SH-SY5Y (cell line): ENCODE results near the gene EXOC3.

ENCODE experiments used
- GATA2 ChIP-seq: IDR thresholded peaks from 2 replicates; pipeline ENCODE4 v1.6.1; 2011; ENCODE audit warnings: mild to moderate bottlenecking, low read depth, low read length
- GATA3 ChIP-seq: IDR thresholded peaks from 2 replicates; pipeline ENCODE4 v1.6.1; 2011; ENCODE audit warnings: low read depth, mild to moderate bottlenecking, low read length, moderate library complexity

GRCh38 chr5:465591-466403 is 22.8 kb downstream of the EXOC3 start:
- TF ChIP-seq GATA2 (no peak), GATA3 (no peak)
